ENCODE measurements around the gene SLC45A2.

DNA sequence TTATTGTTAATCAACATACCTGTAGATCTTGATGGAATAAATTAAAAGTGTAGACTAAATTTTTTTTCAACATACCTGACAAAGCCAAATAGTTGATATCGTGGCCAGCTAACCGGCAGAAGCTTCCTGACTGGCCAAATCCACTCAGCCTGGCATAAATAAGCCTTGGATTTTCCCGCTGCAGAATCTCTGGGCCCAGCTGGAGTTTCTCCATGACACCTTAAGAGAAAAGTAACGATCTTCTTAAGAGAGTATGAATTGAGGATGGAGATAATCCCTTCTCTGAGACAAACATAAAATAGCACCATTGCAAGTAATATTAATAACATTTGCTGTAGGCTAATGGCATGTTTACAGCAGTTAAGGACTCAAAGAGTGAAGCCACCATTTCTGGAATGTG lies 21.2 kb upstream of the SLC45A2 start:
- TF ChIP-seq, protein P1, sequence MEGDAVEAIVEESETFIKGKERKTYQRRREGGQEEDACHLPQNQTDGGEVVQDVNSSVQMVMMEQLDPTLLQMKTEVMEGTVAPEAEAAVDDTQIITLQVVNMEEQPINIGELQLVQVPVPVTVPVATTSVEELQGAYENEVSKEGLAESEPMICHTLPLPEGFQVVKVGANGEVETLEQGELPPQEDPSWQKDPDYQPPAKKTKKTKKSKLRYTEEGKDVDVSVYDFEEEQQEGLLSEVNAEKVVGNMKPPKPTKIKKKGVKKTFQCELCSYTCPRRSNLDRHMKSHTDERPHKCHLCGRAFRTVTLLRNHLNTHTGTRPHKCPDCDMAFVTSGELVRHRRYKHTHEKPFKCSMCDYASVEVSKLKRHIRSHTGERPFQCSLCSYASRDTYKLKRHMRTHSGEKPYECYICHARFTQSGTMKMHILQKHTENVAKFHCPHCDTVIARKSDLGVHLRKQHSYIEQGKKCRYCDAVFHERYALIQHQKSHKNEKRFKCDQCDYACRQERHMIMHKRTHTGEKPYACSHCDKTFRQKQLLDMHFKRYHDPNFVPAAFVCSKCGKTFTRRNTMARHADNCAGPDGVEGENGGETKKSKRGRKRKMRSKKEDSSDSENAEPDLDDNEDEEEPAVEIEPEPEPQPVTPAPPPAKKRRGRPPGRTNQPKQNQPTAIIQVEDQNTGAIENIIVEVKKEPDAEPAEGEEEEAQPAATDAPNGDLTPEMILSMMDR (IDR thresholded peaks at IDR 0.05; ENCODE audit: low read depth, low read length, poor library complexity, severe bottlenecking): no peak
- no peak for TF ChIP-seq EZH2phosphoT487 (IDR thresholded peaks at IDR 0.05; ENCODE audit: borderline replicate concordance, low read length)

Measured in DOHH2 (cell line).